Left ventricle myocardium inferior (tissue), 1 donor: ENCODE data around the gene CAMK1D. TPM values are rescaled to one million over a fixed set of nuclear protein-coding genes. Genes with fewer than 3 reads are reported as not detected.

Source experiments
- DNase-seq: peaks from one replicate; pipeline ENCODE4 v3.0.0-alpha.2; 2020
- H3K27ac ChIP-seq: fragments of 200-600 bp; replicated peaks from 2 replicates; pipeline ENCODE4 v1.8.0; 2021
- H3K27me3 ChIP-seq: fragments of 200-600 bp; 2 replicates; pipeline ENCODE4 v1.8.0; 2021; ENCODE audit warnings: low read depth
- H3K36me3 ChIP-seq: fragments of 200-600 bp; 2 replicates; pipeline ENCODE4 v1.8.0; 2021
- H3K4me1 ChIP-seq: fragments of 200-600 bp; 2 replicates; pipeline ENCODE4 v1.8.0; 2021
- H3K4me3 ChIP-seq: fragments of 200-600 bp; 2 replicates; pipeline ENCODE4 v1.8.0; 2021; ENCODE audit warnings: mild to moderate bottlenecking, moderate library complexity
- H3K9me3 ChIP-seq: fragments of 200-600 bp; replicated peaks from 2 replicates; pipeline ENCODE4 v1.8.0; 2021
- CTCF ChIP-seq: fragments of 200-600 bp; IDR thresholded peaks from 2 replicates; pipeline ENCODE4 v1.8.0; 2021; ENCODE audit warnings: antibody characterized with exemption, mild to moderate bottlenecking, borderline replicate concordance
- intact Hi-C: fragments of 100-400 bp; cut with micrococcal nuclease; formaldehyde crosslinking; loops from one replicate; pipeline ENCODE4 v1.11.0; 2022
- total RNA-seq: library from RNA; stranded (reverse); fragmentation: NEBNext Ultra II Directional; extraction: Animal tissue kit (Norgen Biotek cat#: 25700); gene quantifications from one replicate; pipeline ENCODE4 v1.2.1, GENCODE V29; 2021
- donor health status: DM: no; HTN: yes; CAD: no; lungs with severe emphysema.

The CAMK1D gene
- total RNA-seq, 1 donor from 2014 or later, result 2.5 TPM

GRCh38 chr10:12502526-12503274 is 153.4 kb downstream of the CAMK1D start:
- Histone ChIP-seq H3K9me3 (no peaks in the 10 kb centered on the region), H3K27me3 (no peaks in the 10 kb centered on the region), H3K4me3 (no peak overlapping the region), H3K36me3 (no peaks in the 10 kb centered on the region), H3K27ac (no peak overlapping the region), H3K4me1 (peaks cover 38% of the 10 kb centered on the region)
- DNase-seq, result no peak
- TF ChIP-seq CTCF, result no peak
- intact Hi-C loops, result no loop called here

- intact Hi-C loops, result no loop called here
- DNase-seq, result no peak
- peaks cover 38% of the 10 kb centered on the region for H3K4me1 ChIP-seq
- no peaks in the 10 kb centered on the region for H3K27me3 ChIP-seq
- no peak overlapping the region for H3K27ac ChIP-seq
- no peak for TF ChIP-seq CTCF
- no peak overlapping the region for H3K4me3 ChIP-seq
- H3K36me3 ChIP-seq, result no peaks in the 10 kb centered on the region
- no peaks in the 10 kb centered on the region for H3K9me3 ChIP-seq
Observed at GRCh38 chr10:12503311-12503710, 154.0 kb downstream of the CAMK1D start.

GRCh38 chr10:12504176-12504575 is 154.8 kb downstream of the CAMK1D start:
- DNase-seq, result no peak
- no peak for TF ChIP-seq CTCF
- Histone ChIP-seq H3K4me3 (no peak overlapping the region), H3K27me3 (no peaks in the 10 kb centered on the region), H3K4me1 (peaks cover 31% of the 10 kb centered on the region), H3K36me3 (no peaks in the 10 kb centered on the region), H3K9me3 (no peaks in the 10 kb centered on the region), H3K27ac (no peak overlapping the region)
- intact Hi-C loops, result no loop called here

- H3K9me3 ChIP-seq, result no peaks in the 10 kb centered on the region
- intact Hi-C loops, result no loop called here
- no peaks in the 10 kb centered on the region for H3K36me3 ChIP-seq
- H3K4me1 ChIP-seq, result peaks cover 26% of the 10 kb centered on the region
- no peaks in the 10 kb centered on the region for H3K27me3 ChIP-seq
- DNase-seq, result no peak
- no peak overlapping the region for H3K4me3 ChIP-seq
- H3K27ac ChIP-seq, result no peak overlapping the region
- TF ChIP-seq CTCF, result no peak
Observed at GRCh38 chr10:12504628-12505027, 155.3 kb downstream of the CAMK1D start.

- no peaks in the 10 kb centered on the region for H3K9me3 ChIP-seq
- H3K36me3 ChIP-seq, result no peaks in the 10 kb centered on the region
- intact Hi-C loops, result no loop called here
- TF ChIP-seq CTCF, result no peak
- no peak overlapping the region for H3K4me3 ChIP-seq
- DNase-seq, result no peak
- no peaks in the 10 kb centered on the region for H3K27me3 ChIP-seq
- peaks cover 16% of the 10 kb centered on the region for H3K4me1 ChIP-seq
- no peak overlapping the region for H3K27ac ChIP-seq
Observed at GRCh38 chr10:12505683-12506082, 156.3 kb downstream of the CAMK1D start.
